Progenitor cell of endocrine pancreas (in vitro differentiated cells): ENCODE data around the gene TTC33. TPM values are rescaled to one million over a fixed set of nuclear protein-coding genes. Genes with fewer than 3 reads are reported as not detected.

Source experiments
- DNase-seq: peaks from one replicate; pipeline ENCODE4 v3.0.0; 2021; ENCODE audit warnings: low spot score; ENCODE audit not compliant: unreplicated experiment
- H3K27ac Mint-ChIP-seq: 2 replicates; pipeline ENCODE4 v1.8.0; 2021; ENCODE audit warnings: mild to moderate bottlenecking, moderate library complexity, mixed read lengths
- H3K27me3 Mint-ChIP-seq: 2 replicates; pipeline ENCODE4 v1.8.0; 2021; ENCODE audit warnings: mixed read lengths
- H3K36me3 Mint-ChIP-seq: 2 replicates; pipeline ENCODE4 v1.8.0; 2022; ENCODE audit warnings: mixed read lengths; ENCODE audit not compliant: insufficient read depth
- H3K4me1 Mint-ChIP-seq: 2 replicates; pipeline ENCODE4 v1.8.0; 2021; ENCODE audit warnings: low read depth, mixed read lengths
- H3K4me3 Mint-ChIP-seq: 2 replicates; pipeline ENCODE4 v1.8.0; 2021; ENCODE audit warnings: low read depth, mild to moderate bottlenecking, moderate library complexity, mixed read lengths
- H3K9me3 Mint-ChIP-seq: 2 replicates; pipeline ENCODE4 v1.8.0; 2021; ENCODE audit warnings: low read depth, mixed read lengths
- long read RNA-seq: library from polyadenylated mRNA; unstranded; transcript quantifications from one replicate; pipeline ENCODE4 v2.0.0, GENCODE V29; 2020
- total RNA-seq: library from RNA; stranded (reverse); gene quantifications from 2 replicates; pipeline ENCODE4 v1.2.1, GENCODE V29; 2021
- TF ChIP-seq, protein P1 (sequence below): fragments of 200-600 bp; sonication (generic); IDR thresholded peaks from one replicate; pipeline ENCODE4 v1.5.0; 2021; ENCODE audit warnings: antibody characterized with exemption, mild to moderate bottlenecking; ENCODE audit not compliant: unreplicated experiment

TTC33 gene, protein sequence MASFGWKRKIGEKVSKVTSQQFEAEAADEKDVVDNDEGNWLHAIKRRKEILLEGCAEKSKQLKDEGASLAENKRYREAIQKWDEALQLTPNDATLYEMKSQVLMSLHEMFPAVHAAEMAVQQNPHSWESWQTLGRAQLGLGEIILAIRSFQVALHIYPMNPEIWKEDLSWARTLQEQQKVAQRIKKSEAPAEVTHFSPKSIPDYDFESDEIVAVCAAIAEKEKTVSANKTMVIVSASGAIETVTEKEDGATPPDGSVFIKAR
- 21.5 and 25.4 TPM in 2 replicates for total RNA-seq
- long read RNA-seq, transcript TTC33-201 (5 exons, 2,612 nt) = major isoform, 77 of 124 reads
- long read RNA-seq, transcript TTC33-202 (3 exons, 1,707 nt) = minor isoform, 6 of 124 reads
- long read RNA-seq, partial matches to known transcripts = 14 of 124 reads
- long read RNA-seq, other reads (novel, unspliced or antisense) = 24 of 124 reads

- Mint-ChIP-seq H3K27ac (no peak within 1 kb of the TSS), H3K27me3 (no peaks in the 10 kb centered on the region), H3K4me3 (no peak within 1 kb of the TSS), H3K36me3 (peaks cover 19% of the 10 kb centered on the region), H3K4me1 (peaks cover 2% of the 10 kb centered on the region), H3K9me3 (peaks cover 4% of the 10 kb centered on the region)
- TF ChIP-seq, protein P1, sequence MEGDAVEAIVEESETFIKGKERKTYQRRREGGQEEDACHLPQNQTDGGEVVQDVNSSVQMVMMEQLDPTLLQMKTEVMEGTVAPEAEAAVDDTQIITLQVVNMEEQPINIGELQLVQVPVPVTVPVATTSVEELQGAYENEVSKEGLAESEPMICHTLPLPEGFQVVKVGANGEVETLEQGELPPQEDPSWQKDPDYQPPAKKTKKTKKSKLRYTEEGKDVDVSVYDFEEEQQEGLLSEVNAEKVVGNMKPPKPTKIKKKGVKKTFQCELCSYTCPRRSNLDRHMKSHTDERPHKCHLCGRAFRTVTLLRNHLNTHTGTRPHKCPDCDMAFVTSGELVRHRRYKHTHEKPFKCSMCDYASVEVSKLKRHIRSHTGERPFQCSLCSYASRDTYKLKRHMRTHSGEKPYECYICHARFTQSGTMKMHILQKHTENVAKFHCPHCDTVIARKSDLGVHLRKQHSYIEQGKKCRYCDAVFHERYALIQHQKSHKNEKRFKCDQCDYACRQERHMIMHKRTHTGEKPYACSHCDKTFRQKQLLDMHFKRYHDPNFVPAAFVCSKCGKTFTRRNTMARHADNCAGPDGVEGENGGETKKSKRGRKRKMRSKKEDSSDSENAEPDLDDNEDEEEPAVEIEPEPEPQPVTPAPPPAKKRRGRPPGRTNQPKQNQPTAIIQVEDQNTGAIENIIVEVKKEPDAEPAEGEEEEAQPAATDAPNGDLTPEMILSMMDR = peak; percentile 73
- peak; percentile 86 for DNase-seq
Observed at GRCh38 chr5:40755407-40756365, at the start of gene TTC33. TSS of gene TTC33 (minus strand) at chr5:40755961. CDS start at chr5:40747018, 8,943 bp downstream.

GRCh38 chr5:40801771-40802562, 46.2 kb upstream of the TTC33 start:
- H3K4me3 Mint-ChIP-seq = peak overlapping the region; percentile 2
- no peak for DNase-seq
- peak overlapping the region; percentile 25 for H3K27ac Mint-ChIP-seq
- H3K27me3 Mint-ChIP-seq = no peaks in the 10 kb centered on the region
- no peaks in the 10 kb centered on the region for H3K9me3 Mint-ChIP-seq
- TF ChIP-seq, protein P1 = no peak
- peaks cover 11% of the 10 kb centered on the region for H3K4me1 Mint-ChIP-seq
- no peaks in the 10 kb centered on the region for H3K36me3 Mint-ChIP-seq

DNA sequence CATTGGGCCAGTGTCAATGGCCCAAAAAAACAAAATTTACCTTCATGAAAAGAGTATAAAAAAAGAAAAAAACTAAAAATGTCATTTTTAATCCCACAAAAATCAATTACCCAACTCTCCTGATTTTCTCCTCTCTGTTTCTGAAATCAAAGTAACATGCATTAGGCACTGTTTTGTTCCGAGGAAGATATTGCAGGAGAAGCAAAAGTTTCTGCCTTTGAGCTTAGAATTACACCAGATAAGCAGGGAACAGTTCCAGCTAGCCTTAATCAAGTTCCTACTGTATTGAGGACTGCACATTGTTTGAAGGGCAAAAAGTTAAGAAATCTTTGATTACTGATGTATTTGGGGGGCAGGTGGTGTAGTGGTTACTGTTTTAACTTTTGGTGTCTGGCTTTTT, 43.5 kb upstream of the TTC33 start:
- Mint-ChIP-seq H3K27ac (peak overlapping the region; percentile 88), H3K36me3 (peaks cover 6% of the 10 kb centered on the region), H3K27me3 (no peaks in the 10 kb centered on the region), H3K9me3 (no peaks in the 10 kb centered on the region), H3K4me1 (peaks cover 22% of the 10 kb centered on the region), H3K4me3 (peak overlapping the region; percentile 91)
- DNase-seq = no peak
- TF ChIP-seq, protein P1 = no peak

DNA sequence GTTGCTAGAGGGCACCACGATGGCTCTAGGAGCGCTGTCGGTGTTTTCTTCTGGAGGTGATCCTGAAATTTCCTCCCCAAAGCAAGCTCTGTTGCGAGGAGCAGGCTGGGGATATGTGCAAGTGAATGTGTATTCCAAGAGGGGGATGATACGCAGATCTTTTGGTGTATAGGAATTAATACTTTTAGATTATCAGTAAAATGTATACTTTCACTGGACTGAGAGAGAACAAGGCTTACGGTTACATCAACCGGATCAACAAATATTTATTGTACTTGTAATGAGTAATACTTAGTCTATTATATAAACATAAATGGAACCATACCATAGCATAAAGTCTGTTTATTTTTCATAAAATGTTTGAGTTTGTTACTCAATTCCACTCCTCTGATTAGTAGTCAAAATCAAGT, 43.0 kb upstream of the TTC33 start:
- DNase-seq = no peak
- H3K36me3 Mint-ChIP-seq = peaks cover 9% of the 10 kb centered on the region
- peak overlapping the region; percentile 88 for H3K27ac Mint-ChIP-seq
- TF ChIP-seq, protein P1 = no peak
- no peaks in the 10 kb centered on the region for H3K9me3 Mint-ChIP-seq
- H3K27me3 Mint-ChIP-seq = no peaks in the 10 kb centered on the region
- peak overlapping the region; percentile 91 for H3K4me3 Mint-ChIP-seq
- peaks cover 24% of the 10 kb centered on the region for H3K4me1 Mint-ChIP-seq
